Gastrocnemius medialis (tissue), 4 donors: ENCODE results near the gene ZBTB3.

Experiments
- POLR2A ChIP-seq, 2 donors: fragments of 450-650 bp; IDR thresholded peaks; one replicate each; pipeline ENCODE4 v1.6.1; 2017; ENCODE audit warnings: antibody characterized with exemption in 2 of 2, mild to moderate bottlenecking in 2 of 2, moderate library complexity in 2 of 2
- TF ChIP-seq, protein P1 (sequence below), 5 experiments: fragments of 450-650 bp in 3 of 5; fragments of 200-600 bp in 2 of 5; sonication (generic) in 2 of 5; IDR thresholded peaks in 4 of 5; conservative IDR thresholded peaks in 1 of 5; 1 replicate in 4 of 5; 2 replicates in 1 of 5; pipeline ENCODE4 v1.5.1; 2016 to 2019; ENCODE audit warnings: antibody characterized with exemption in 5 of 5, mild to moderate bottlenecking in 3 of 5, moderate library complexity in 3 of 5

- TF ChIP-seq, protein P1, sequence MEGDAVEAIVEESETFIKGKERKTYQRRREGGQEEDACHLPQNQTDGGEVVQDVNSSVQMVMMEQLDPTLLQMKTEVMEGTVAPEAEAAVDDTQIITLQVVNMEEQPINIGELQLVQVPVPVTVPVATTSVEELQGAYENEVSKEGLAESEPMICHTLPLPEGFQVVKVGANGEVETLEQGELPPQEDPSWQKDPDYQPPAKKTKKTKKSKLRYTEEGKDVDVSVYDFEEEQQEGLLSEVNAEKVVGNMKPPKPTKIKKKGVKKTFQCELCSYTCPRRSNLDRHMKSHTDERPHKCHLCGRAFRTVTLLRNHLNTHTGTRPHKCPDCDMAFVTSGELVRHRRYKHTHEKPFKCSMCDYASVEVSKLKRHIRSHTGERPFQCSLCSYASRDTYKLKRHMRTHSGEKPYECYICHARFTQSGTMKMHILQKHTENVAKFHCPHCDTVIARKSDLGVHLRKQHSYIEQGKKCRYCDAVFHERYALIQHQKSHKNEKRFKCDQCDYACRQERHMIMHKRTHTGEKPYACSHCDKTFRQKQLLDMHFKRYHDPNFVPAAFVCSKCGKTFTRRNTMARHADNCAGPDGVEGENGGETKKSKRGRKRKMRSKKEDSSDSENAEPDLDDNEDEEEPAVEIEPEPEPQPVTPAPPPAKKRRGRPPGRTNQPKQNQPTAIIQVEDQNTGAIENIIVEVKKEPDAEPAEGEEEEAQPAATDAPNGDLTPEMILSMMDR (IDR thresholded peaks at IDR 0.05 in 4 of 5, conservative IDR thresholded peaks at IDR 0.05 in 1 of 5): no peak
- TF ChIP-seq POLR2A (IDR thresholded peaks at IDR 0.05): no peak
Measured at GRCh38 chr11:62774407-62774806, 20.4 kb upstream of the ZBTB3 start.
